ENCODE results near the gene GRK5.

The GRK5 gene

DNA sequence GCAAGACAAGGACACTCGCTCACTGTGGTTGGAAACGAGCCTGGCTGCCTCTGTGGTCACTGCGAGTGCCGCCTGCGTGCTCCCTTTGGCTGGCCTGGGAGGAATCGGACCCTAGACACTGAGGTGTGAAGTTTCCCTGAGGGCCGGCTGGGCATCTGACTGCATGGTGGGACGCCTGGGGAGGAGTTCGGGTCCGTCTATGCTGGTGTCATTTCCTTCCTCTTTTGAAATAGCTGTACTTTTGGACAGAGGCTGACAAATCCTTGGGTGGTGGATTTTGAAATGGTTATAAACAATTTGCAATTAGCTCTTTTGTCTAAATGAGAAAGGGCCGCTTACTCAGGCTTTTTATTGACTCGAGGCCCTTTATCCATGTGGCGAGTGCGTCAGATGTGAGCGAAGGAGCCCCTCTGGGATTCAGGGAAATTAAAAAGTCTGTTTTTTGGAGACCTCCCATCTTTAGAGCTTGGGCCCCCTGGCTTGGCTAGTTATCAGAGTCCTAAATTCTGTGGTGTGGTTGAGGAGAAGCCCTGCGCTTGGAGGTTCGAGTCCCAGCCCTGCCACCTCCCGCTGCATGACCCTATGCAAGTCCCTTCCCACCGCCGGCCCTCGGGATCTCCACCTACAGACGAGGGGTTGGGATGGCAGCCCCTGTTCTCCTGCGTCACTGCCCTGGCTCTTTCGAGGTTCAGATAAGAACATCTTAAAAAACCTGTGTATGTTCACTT is 188.1 kb downstream of the GRK5 start:
- ChIA-PET POLR2A (no interaction called here), CTCF (interaction anchor here (1.2 to 2.6 kb wide), 2 partner anchors 8 to 20 kb away, joined by 3 to 7 read pairs; no protein-coding TSS in a partner anchor)
- TF ChIP-seq, protein P1, sequence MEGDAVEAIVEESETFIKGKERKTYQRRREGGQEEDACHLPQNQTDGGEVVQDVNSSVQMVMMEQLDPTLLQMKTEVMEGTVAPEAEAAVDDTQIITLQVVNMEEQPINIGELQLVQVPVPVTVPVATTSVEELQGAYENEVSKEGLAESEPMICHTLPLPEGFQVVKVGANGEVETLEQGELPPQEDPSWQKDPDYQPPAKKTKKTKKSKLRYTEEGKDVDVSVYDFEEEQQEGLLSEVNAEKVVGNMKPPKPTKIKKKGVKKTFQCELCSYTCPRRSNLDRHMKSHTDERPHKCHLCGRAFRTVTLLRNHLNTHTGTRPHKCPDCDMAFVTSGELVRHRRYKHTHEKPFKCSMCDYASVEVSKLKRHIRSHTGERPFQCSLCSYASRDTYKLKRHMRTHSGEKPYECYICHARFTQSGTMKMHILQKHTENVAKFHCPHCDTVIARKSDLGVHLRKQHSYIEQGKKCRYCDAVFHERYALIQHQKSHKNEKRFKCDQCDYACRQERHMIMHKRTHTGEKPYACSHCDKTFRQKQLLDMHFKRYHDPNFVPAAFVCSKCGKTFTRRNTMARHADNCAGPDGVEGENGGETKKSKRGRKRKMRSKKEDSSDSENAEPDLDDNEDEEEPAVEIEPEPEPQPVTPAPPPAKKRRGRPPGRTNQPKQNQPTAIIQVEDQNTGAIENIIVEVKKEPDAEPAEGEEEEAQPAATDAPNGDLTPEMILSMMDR (IDR thresholded peaks at IDR 0.05; ENCODE audit: insufficient read depth, low read length, missing control alignments): no peak
- no peak for DNase-seq (ENCODE audit: low read depth, low spot score)
- no peak overlapping the region for H3K4me3 ChIP-seq (ENCODE audit: low read depth, low read length)

DNA sequence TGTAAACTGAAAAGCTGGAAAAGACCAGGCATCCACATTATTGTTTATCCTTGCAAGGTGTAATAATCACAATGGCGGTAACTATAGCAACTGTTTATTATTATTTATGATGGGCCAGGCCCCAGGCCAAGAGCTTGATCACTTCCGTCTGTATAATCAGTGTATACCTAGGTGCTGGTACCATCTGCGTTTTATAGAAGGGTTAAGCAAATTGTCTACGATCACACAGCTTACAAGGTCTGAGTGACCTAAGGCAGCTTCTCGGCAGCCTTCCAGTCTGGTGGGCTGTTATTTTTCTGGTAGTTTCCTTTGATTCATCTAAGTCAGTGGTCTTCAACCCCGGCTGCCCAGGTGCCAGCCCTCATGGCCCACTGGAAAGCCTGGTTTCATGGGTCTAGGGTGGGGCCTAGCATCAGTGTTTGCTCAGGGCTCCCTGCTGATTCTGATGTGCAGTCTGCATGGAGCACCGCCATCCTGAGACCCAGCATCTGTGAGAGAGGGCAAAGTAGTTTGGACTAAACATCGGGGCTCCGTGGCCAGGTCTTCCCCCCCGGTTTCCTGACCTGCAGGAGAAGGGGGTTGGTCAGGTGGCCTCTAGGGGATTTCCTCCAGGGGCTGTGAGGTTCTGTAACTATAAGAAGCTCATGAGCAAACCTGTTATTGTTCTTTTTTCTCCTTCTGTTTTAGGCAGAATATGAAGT is 188.8 kb downstream of the GRK5 start:
- DNase-seq (ENCODE audit: low read depth, low spot score): no peak
- CTCF ChIA-PET: interaction anchor here (1.2 to 2.6 kb wide), 2 partner anchors 9 to 20 kb away, joined by 3 to 7 read pairs; no protein-coding TSS in a partner anchor

DNA sequence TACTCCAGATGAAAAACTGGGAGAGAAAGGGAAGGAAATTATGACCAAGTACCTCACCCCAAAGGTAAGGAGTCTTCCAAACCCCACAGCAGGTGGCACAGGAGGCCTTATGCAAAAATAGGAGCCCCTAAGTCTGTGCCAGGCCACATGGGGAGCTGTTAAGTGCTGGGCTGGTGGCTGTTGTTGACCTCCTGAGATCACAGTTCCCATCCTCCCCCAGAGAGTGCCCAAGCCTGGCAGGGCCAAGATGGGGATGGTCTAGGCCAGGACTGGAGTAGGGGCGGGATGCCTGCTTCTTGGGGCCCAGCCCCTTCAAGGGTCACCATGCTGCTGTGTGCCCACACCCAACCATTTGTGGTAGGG is 189.3 kb downstream of the GRK5 start:
- no peak overlapping the region for H3K4me3 ChIP-seq (ENCODE audit: low read depth, low read length)
- POLR2A ChIA-PET: no interaction called here
- TF ChIP-seq, protein P1 (IDR thresholded peaks at IDR 0.05; ENCODE audit: insufficient read depth, low read length, missing control alignments): no peak
- CTCF ChIA-PET: interaction anchor here (2.6 kb wide), 1 partner anchor 19 kb away, joined by 7 read pairs; no protein-coding TSS in a partner anchor
- no peak for DNase-seq (ENCODE audit: low read depth, low spot score)

More for the DNA sequence above, 188.8 kb downstream of the GRK5 start:
- no peak overlapping the region for H3K4me3 ChIP-seq (ENCODE audit: low read depth, low read length)
- POLR2A ChIA-PET: no interaction called here
- TF ChIP-seq, protein P1 (IDR thresholded peaks at IDR 0.05; ENCODE audit: insufficient read depth, low read length, missing control alignments): no peak

DNA sequence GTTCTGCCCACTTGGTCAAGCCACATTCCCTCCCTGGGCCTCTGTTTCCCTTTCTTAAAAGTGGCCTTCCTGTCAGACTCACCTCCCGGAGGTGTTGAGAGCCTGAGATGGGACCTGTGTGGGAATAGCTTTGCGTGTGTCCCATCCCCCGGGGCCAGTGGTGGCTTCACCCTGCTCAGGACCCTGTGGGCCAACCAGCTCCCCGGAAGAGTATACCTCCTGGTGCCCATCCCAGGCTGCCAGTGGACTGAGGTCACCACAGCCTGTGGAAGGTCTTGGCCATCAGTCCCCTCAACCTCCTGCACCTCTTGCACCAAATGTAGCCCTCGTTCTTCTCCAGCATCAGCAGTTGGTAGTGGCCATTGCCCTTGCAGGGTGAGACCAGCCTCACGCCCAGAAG is 190.0 kb downstream of the GRK5 start:
- POLR2A ChIA-PET: no interaction called here
- H3K4me3 ChIP-seq (ENCODE audit: low read depth, low read length): no peak overlapping the region
- CTCF ChIA-PET: interaction anchor here (2.6 kb wide), 1 partner anchor 18 kb away, joined by 7 read pairs; no protein-coding TSS in a partner anchor
- no peak for DNase-seq (ENCODE audit: low read depth, low spot score)
- TF ChIP-seq, protein P1 (IDR thresholded peaks at IDR 0.05; ENCODE audit: insufficient read depth, low read length, missing control alignments): no peak

DNA sequence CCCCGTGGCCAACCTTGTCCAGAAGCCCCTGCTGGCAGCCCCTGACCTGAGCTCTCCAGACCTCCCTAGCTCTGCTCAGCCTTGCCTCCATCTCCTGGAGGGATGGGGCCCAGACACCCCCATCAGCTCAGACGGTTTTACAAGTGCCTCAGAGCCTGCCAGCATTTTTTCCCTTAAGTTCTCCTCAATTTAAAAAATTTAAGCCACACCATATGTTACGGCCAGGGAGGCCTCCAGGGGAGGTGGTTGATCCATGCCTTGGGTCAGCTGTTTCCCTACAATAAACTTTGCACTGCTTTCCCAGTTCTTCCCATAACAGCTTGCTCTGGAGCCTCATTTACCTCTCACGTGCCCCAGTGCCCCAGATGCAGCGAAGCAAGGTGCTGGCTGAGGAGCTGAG is 191.6 kb downstream of the GRK5 start:
- no peak overlapping the region for H3K4me3 ChIP-seq (ENCODE audit: low read depth, low read length)
- no peak for DNase-seq (ENCODE audit: low read depth, low spot score)
- POLR2A ChIA-PET: no interaction called here
- TF ChIP-seq, protein P1 (IDR thresholded peaks at IDR 0.05; ENCODE audit: insufficient read depth, low read length, missing control alignments): no peak
- CTCF ChIA-PET: interaction anchor here (1.1 to 1.4 kb wide), 3 partner anchors 11 to 193 kb away, joined by 4 read pairs; no protein-coding TSS in a partner anchor

DNA sequence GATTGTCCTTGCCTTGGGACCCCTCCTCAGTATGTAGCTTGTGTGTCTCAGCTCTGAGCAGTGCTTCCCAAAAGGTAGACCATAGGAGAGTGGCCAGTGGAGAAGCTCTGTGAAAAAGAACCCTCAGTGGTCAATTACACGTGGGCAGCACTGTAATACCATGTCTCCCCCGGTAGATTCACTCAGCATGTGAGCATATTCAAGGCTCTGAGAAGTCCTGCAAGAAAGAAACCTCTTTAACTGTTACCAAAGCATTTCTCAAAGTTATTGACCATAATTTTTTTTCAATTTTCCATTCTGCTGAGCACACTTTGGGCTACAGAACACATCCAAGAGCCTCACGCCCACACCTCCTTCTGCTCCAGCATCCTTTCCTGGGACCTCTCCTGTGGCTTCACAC is 192.1 kb downstream of the GRK5 start:
- H3K4me3 ChIP-seq (ENCODE audit: low read depth, low read length): no peak overlapping the region
- TF ChIP-seq, protein P1 (IDR thresholded peaks at IDR 0.05; ENCODE audit: insufficient read depth, low read length, missing control alignments): no peak
- no peak for DNase-seq (ENCODE audit: low read depth, low spot score)
- ChIA-PET POLR2A (no interaction called here), CTCF (interaction anchor here (1.1 to 1.3 kb wide), 2 partner anchors 17 to 193 kb away, joined by 4 read pairs; no protein-coding TSS in a partner anchor)
